ENCODE results near the gene ERBB2. TPM values are rescaled to one million over a fixed set of nuclear protein-coding genes. Genes with fewer than 3 reads are reported as not detected.

ERBB2 gene
- polyA plus RNA-seq, 3 donors = 0.17 to 0.73 TPM; not detected in 1

GRCh38 chr17:39772415-39772814, 72.6 kb downstream of the ERBB2 start:
- intact Hi-C loops (cut with micrococcal nuclease) = no loop called here
- Histone ChIP-seq H2AFZ (ENCODE audit: insufficient read depth, low read depth, low read length, poor library complexity, severe bottlenecking) (no peak overlapping the region), H4K20me1 (ENCODE audit: insufficient read depth, low read length) (no peaks in the 10 kb centered on the region), H3K4me3 (replicated peaks in 1 of 3; ENCODE audit: low read depth in 2 of 3, low read length in 3 of 3) (no peak overlapping the region), H3K4me2 (replicated peaks; ENCODE audit: extremely low read depth, low read length, poor library complexity, severe bottlenecking) (no peak overlapping the region), H3K9ac (ENCODE audit: insufficient read depth, low read length, poor library complexity, severe bottlenecking) (no peak overlapping the region), H3K36me3 (replicated peaks in 1 of 2; ENCODE audit: control insufficient read depth in 1 of 2, insufficient read depth in 2 of 2, low read length in 2 of 2) (no peaks in the 10 kb centered on the region), H3K27ac (ENCODE audit: low read depth in 1 of 2, low read length in 2 of 2) (no peak overlapping the region), H3K79me2 (ENCODE audit: insufficient read depth, low read length) (no peaks in the 10 kb centered on the region), H3K9me3 (replicated peaks in 1 of 2; ENCODE audit: control insufficient read depth in 1 of 2, insufficient read depth in 1 of 2, low read length in 2 of 2) (no peaks in the 10 kb centered on the region), H3K27me3 (ENCODE audit: control insufficient read depth in 2 of 2, insufficient read depth in 2 of 2, low read length in 2 of 2) (peaks cover 31 to 51% of the 10 kb centered on the region in 2 donors), H3K4me1 (ENCODE audit: control insufficient read depth in 1 of 2, insufficient read depth in 2 of 2, low read length in 2 of 2) (no peaks in the 10 kb centered on the region)
- H3K27ac Mint-ChIP-seq = peak overlapping the region in 1 of 7 donors; percentile 39
- no peak for TF ChIP-seq CTCF (IDR thresholded peaks at IDR 0.05)
- no peak for DNase-seq
- H3K36me3 Mint-ChIP-seq = peaks cover 0 to 2% of the 10 kb centered on the region in 2 donors
- peaks cover 28 to 49% (median 39%) of the 10 kb centered on the region in 3 donors for H3K27me3 Mint-ChIP-seq (ENCODE audit: low read depth in 3 of 3)
- no peak overlapping the region for H3K4me3 Mint-ChIP-seq
- H3K4me1 Mint-ChIP-seq = peaks cover 6% of the 10 kb centered on the region
- H3K9me3 Mint-ChIP-seq = no peaks in the 10 kb centered on the region

- Mint-ChIP-seq H3K27ac (peak overlapping the region in 1 of 7 donors; percentile 63), H3K27me3 (ENCODE audit: low read depth in 3 of 3) (peaks cover 32 to 52% (median 37%) of the 10 kb centered on the region in 3 donors), H3K36me3 (peaks cover 0 to 2% of the 10 kb centered on the region in 2 donors), H3K4me1 (peaks cover 9% of the 10 kb centered on the region), H3K4me3 (no peak overlapping the region), H3K9me3 (no peaks in the 10 kb centered on the region)
- intact Hi-C loops (cut with micrococcal nuclease) = no loop called here
- WGBS (ENCODE audit: insufficient coverage) = 93% methylated on average over 3 of the region's 7 CpGs
- Histone ChIP-seq H3K4me2 (replicated peaks; ENCODE audit: extremely low read depth, low read length, poor library complexity, severe bottlenecking) (no peak overlapping the region), H3K36me3 (replicated peaks in 1 of 2; ENCODE audit: control insufficient read depth in 1 of 2, insufficient read depth in 2 of 2, low read length in 2 of 2) (no peaks in the 10 kb centered on the region), H3K9me3 (replicated peaks in 1 of 2; ENCODE audit: control insufficient read depth in 1 of 2, insufficient read depth in 1 of 2, low read length in 2 of 2) (no peaks in the 10 kb centered on the region), H4K20me1 (ENCODE audit: insufficient read depth, low read length) (no peaks in the 10 kb centered on the region), H3K27ac (ENCODE audit: low read depth in 1 of 2, low read length in 2 of 2) (no peak overlapping the region), H3K4me3 (replicated peaks in 1 of 3; ENCODE audit: low read depth in 2 of 3, low read length in 3 of 3) (no peak overlapping the region), H3K9ac (ENCODE audit: insufficient read depth, low read length, poor library complexity, severe bottlenecking) (no peak overlapping the region), H3K79me2 (ENCODE audit: insufficient read depth, low read length) (no peaks in the 10 kb centered on the region), H2AFZ (ENCODE audit: insufficient read depth, low read depth, low read length, poor library complexity, severe bottlenecking) (no peak overlapping the region), H3K4me1 (ENCODE audit: control insufficient read depth in 1 of 2, insufficient read depth in 2 of 2, low read length in 2 of 2) (no peaks in the 10 kb centered on the region), H3K27me3 (ENCODE audit: control insufficient read depth in 2 of 2, insufficient read depth in 2 of 2, low read length in 2 of 2) (peaks cover 38 to 55% of the 10 kb centered on the region in 2 donors)
- TF ChIP-seq CTCF (IDR thresholded peaks at IDR 0.05) = no peak
- DNase-seq = no peak
Observed at GRCh38 chr17:39772987-39773934, 73.4 kb downstream of the ERBB2 start.

Data from CD14-positive monocyte (primary cell).